Central memory CD8-positive, alpha-beta T cell (primary cell): ENCODE data around the gene PHACTR1.

Experiments used
- ATAC-seq: fragments of 150-1000 bp; cut with Tn5 transposase; replicated peaks from 2 replicates; pipeline ENCODE4 v1.10.0; 2022; ENCODE audit warnings: mild to moderate bottlenecking, moderate FRiP score, moderate number of reproducible peaks; ENCODE audit not compliant: poor library complexity, severe bottlenecking; ENCODE audit errors: extremely low read depth
- DNase-seq, 2 donors: peaks; one replicate each; pipeline ENCODE4 v3.0.0; 2021; ENCODE audit warnings: low spot score in 2 of 2
- H3K27ac Mint-ChIP-seq: one replicate; pipeline ENCODE4 v1.8.0; 2022; ENCODE audit warnings: low read depth, mild to moderate bottlenecking, moderate library complexity, mixed read lengths
- H3K27me3 Mint-ChIP-seq: one replicate; pipeline ENCODE4 v1.8.0; 2022; ENCODE audit warnings: mixed read lengths
- H3K36me3 Mint-ChIP-seq: one replicate; pipeline ENCODE4 v1.8.0; 2022; ENCODE audit warnings: mild to moderate bottlenecking, moderate library complexity, mixed read lengths; ENCODE audit not compliant: insufficient read depth
- H3K4me1 Mint-ChIP-seq: one replicate; pipeline ENCODE4 v1.8.0; 2022; ENCODE audit warnings: mixed read lengths
- H3K4me3 Mint-ChIP-seq: one replicate; pipeline ENCODE4 v1.8.0; 2022; ENCODE audit warnings: mild to moderate bottlenecking, moderate library complexity, mixed read lengths
- H3K9me3 Mint-ChIP-seq: one replicate; pipeline ENCODE4 v1.8.0; 2022; ENCODE audit warnings: mixed read lengths

The PHACTR1 gene

GRCh38 chr6:12976366-12976765 lies 259.8 kb downstream of the PHACTR1 start:
- H3K4me1 Mint-ChIP-seq: no peaks in the 10 kb centered on the region
- no peak overlapping the region for H3K27ac Mint-ChIP-seq
- H3K36me3 Mint-ChIP-seq: no peaks in the 10 kb centered on the region
- H3K4me3 Mint-ChIP-seq: no peak overlapping the region
- ATAC-seq: no peak
- H3K27me3 Mint-ChIP-seq: peaks cover 47% of the 10 kb centered on the region
- no peaks in the 10 kb centered on the region for H3K9me3 Mint-ChIP-seq
- DNase-seq: no peak

GRCh38 chr6:12977206-12977605 lies 260.6 kb downstream of the PHACTR1 start:
- no peaks in the 10 kb centered on the region for H3K9me3 Mint-ChIP-seq
- ATAC-seq: no peak
- no peak for DNase-seq
- H3K27me3 Mint-ChIP-seq: peaks cover 39% of the 10 kb centered on the region
- H3K27ac Mint-ChIP-seq: no peak overlapping the region
- H3K36me3 Mint-ChIP-seq: no peaks in the 10 kb centered on the region
- no peaks in the 10 kb centered on the region for H3K4me1 Mint-ChIP-seq
- no peak overlapping the region for H3K4me3 Mint-ChIP-seq

- DNase-seq (no peak), ATAC-seq (no peak)
- H3K4me1 Mint-ChIP-seq: no peaks in the 10 kb centered on the region
- H3K36me3 Mint-ChIP-seq: no peaks in the 10 kb centered on the region
- H3K27ac Mint-ChIP-seq: no peak overlapping the region
- H3K9me3 Mint-ChIP-seq: no peaks in the 10 kb centered on the region
- H3K4me3 Mint-ChIP-seq: no peak overlapping the region
- H3K27me3 Mint-ChIP-seq: peaks cover 34% of the 10 kb centered on the region
Observed at GRCh38 chr6:12977806-12978205, 261.2 kb downstream of the PHACTR1 start.

- Mint-ChIP-seq H3K36me3 (no peaks in the 10 kb centered on the region), H3K9me3 (no peaks in the 10 kb centered on the region), H3K27ac (no peak overlapping the region)
Observed at GRCh38 chr6:12980741-12981140, 264.2 kb downstream of the PHACTR1 start.

DNA sequence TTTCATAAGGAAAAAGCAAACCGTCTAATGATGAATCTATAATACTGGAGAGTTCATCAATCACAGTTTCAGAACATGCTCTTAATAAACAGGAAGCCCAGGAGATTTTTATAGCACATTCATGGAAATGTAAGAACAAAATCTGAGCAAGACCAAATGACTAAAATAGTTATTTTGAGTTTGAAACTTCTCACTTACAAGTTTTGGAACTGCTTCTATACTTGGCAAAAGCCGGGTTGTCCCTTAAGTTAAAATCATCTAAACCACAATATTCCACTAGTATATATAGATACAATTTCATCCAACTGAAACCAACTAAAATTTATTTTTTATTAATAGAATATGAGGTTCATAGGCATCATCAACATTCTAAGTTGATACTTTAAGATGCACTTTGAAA lies 268.2 kb downstream of the PHACTR1 start:
- Mint-ChIP-seq H3K27ac (no peak overlapping the region), H3K36me3 (no peaks in the 10 kb centered on the region), H3K4me3 (no peak overlapping the region), H3K4me1 (no peaks in the 10 kb centered on the region), H3K9me3 (no peaks in the 10 kb centered on the region), H3K27me3 (peaks cover 50% of the 10 kb centered on the region)
- ATAC-seq (no peak), DNase-seq (no peak)

More at GRCh38 chr6:12980741-12981140, 264.2 kb downstream of the PHACTR1 start:
- Mint-ChIP-seq H3K27me3 (peaks cover 28% of the 10 kb centered on the region), H3K4me1 (no peaks in the 10 kb centered on the region), H3K4me3 (no peak overlapping the region)
- DNase-seq (no peak), ATAC-seq (no peak)

DNA sequence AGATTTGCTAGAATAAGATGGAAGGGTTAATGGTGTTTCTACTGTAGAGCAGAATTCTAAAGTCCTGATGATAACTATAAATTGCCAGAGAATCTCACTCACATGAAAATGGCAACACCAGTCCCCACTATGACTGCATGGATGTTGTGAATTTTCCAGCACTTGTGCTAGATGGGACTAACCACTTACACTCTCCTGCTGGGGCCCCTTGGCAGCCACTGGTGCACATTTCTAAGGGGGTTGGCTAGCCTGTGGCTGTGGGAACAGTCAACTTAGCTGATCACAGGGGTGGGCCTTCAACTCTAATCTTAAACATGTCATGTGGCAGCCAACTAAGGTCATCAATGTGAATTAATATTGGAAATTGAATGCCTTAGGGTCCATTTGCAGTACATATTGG lies 271.2 kb downstream of the PHACTR1 start:
- H3K27ac Mint-ChIP-seq: no peak overlapping the region
- H3K4me1 Mint-ChIP-seq: no peaks in the 10 kb centered on the region
- no peak for ATAC-seq
- no peaks in the 10 kb centered on the region for H3K9me3 Mint-ChIP-seq
- H3K36me3 Mint-ChIP-seq: no peaks in the 10 kb centered on the region
- H3K27me3 Mint-ChIP-seq: peaks cover 78% of the 10 kb centered on the region
- H3K4me3 Mint-ChIP-seq: no peak overlapping the region
- no peak for DNase-seq

DNA sequence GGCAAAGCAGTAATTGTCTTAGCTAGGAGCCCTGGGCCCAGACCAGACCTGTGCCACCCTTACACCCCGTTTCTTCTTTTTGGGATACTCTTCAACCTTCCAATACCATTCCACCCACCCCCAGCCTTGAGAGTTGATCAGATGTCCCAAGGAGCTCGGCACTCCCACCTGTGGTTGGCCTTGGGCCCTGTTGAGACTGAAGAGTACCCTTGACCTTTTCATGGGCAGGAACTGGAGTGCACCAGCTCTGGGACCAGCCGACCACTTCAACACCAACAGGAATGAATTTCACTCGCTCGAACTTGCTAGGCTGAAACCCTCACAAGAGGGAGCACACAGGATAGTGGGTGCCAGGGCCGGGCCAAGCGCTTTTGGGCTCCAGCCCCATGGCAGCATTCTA lies 273.6 kb downstream of the PHACTR1 start:
- Mint-ChIP-seq H3K36me3 (no peaks in the 10 kb centered on the region), H3K27ac (no peak overlapping the region), H3K9me3 (no peaks in the 10 kb centered on the region), H3K4me1 (no peaks in the 10 kb centered on the region), H3K4me3 (no peak overlapping the region), H3K27me3 (peaks cover 89% of the 10 kb centered on the region)
- ATAC-seq (no peak), DNase-seq (no peak)

DNA sequence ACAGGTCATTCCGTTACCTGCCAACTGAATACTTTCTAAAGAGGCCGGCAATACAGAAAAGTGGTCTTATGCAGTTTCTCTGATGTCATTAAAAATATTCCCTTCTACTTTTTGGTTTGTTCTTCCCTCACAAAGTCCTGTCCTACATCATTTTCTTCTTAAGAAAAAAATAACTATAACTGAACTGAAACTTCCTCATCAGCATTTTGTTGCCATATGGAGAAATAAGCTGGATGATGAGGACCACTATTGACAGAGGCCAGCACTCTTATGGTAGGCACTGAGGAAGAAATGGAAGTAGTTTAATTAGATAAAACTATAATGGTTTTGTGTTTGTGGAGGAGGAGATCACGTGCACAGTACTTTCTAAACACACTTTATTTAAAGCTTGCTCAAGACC lies 274.9 kb downstream of the PHACTR1 start:
- no peaks in the 10 kb centered on the region for H3K36me3 Mint-ChIP-seq
- ATAC-seq: no peak
- no peaks in the 10 kb centered on the region for H3K9me3 Mint-ChIP-seq
- no peak for DNase-seq
- H3K4me3 Mint-ChIP-seq: no peak overlapping the region
- H3K4me1 Mint-ChIP-seq: no peaks in the 10 kb centered on the region
- peaks cover 85% of the 10 kb centered on the region for H3K27me3 Mint-ChIP-seq
- no peak overlapping the region for H3K27ac Mint-ChIP-seq

DNA sequence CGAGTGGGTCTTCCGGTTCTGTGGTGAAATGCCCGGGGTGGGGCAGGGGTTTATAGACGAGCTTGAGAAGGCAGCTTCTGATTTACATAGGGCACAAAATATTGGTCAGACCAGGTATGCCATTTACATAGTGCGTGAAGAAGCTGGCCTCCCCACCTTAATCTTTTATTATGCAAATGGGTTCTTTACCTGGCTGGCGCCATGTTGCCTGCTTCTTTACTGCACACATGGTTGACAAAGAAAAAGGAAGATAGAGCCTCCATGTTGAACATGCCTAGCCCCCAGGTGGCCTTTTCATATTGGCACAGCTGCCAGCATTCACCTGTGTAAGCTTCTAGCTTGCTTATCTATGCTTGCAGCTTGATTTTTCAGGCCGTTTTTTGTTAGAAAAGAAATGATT lies 276.2 kb downstream of the PHACTR1 start:
- no peak for ATAC-seq

DNA sequence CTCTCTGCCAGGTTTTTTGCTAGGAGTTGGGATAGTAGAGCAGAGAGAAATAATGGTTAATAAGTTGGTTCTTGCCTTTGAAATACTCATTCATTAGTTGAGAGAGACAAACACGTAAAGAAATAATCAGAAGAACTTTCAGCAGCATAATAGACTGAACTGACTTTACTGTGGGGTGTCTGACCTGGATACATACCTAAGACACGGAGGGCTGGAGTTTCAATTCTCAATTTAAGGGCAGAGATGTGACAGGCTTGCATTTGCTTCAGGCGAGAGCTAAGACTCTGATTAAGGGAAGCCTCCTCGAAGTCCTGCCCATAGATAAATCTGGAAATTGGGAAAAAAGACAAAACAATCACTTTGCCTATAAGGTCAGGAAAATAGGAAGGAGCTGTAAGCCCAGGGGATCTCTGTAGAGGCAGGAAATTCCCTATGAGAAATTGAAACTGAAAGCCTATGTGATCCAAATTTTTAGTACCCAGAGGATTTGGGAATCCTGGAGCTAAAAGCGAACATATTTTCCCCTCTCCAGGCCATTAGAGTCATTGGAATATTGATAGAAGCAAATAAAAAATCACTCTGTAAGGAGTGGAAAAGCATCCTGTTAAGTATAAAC lies 276.8 kb downstream of the PHACTR1 start:
- H3K36me3 Mint-ChIP-seq: no peaks in the 10 kb centered on the region
- no peaks in the 10 kb centered on the region for H3K9me3 Mint-ChIP-seq
- H3K27me3 Mint-ChIP-seq: peaks cover 70% of the 10 kb centered on the region
- DNase-seq (no peak), ATAC-seq (no peak)
- no peaks in the 10 kb centered on the region for H3K4me1 Mint-ChIP-seq
- no peak overlapping the region for H3K4me3 Mint-ChIP-seq
- H3K27ac Mint-ChIP-seq: no peak overlapping the region

More for the DNA sequence above, 276.2 kb downstream of the PHACTR1 start:
- Mint-ChIP-seq H3K9me3 (no peaks in the 10 kb centered on the region), H3K36me3 (no peaks in the 10 kb centered on the region), H3K4me1 (no peaks in the 10 kb centered on the region), H3K27ac (no peak overlapping the region), H3K4me3 (no peak overlapping the region), H3K27me3 (peaks cover 72% of the 10 kb centered on the region)
- DNase-seq: no peak

DNA sequence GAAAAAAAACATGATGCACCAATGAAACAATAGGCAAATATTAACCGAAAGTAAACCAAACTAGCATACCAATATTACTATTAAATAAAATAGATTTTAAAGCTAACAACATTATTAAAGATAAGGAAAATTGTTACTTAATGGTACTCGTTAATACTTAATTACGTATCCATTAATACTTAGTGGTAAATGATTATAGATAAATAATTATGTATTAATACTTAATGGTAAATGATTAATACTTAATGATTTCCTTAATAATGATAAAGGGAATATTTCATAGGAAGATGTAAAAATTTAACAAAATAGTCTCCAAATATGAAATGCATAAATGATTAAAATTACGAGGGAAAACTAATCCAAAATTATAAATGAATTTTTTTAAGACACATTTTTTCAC lies 278.9 kb downstream of the PHACTR1 start:
- DNase-seq (no peak), ATAC-seq (no peak)
- no peak overlapping the region for H3K4me3 Mint-ChIP-seq
- no peaks in the 10 kb centered on the region for H3K36me3 Mint-ChIP-seq
- no peaks in the 10 kb centered on the region for H3K4me1 Mint-ChIP-seq
- H3K9me3 Mint-ChIP-seq: no peaks in the 10 kb centered on the region
- H3K27me3 Mint-ChIP-seq: peaks cover 50% of the 10 kb centered on the region
- no peak overlapping the region for H3K27ac Mint-ChIP-seq

- no peak for ATAC-seq
Observed at GRCh38 chr6:13000537-13000936, 284.0 kb downstream of the PHACTR1 start.

DNA sequence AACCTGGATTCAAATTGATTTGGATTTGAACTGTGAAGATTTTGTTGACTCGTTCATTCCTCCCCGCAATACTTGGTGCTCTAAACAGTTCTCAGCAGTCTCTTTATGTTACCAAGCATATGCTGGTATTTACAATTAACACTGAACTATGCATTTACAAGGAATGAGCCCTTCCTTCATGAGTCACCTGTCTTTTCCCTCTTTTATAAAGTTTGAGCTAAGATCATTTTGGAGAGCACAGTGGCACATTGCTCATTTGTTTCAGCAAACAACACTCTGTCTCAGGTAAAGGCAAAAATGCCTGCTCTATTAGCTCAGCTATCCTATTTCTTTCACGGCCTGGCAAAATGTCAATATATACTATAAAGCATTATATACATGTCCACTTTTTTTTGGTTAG lies 285.4 kb downstream of the PHACTR1 start:
- ATAC-seq: no peak
- Mint-ChIP-seq H3K36me3 (peaks cover 1% of the 10 kb centered on the region), H3K27me3 (peaks cover 26% of the 10 kb centered on the region), H3K9me3 (no peaks in the 10 kb centered on the region), H3K27ac (no peak overlapping the region), H3K4me1 (no peaks in the 10 kb centered on the region), H3K4me3 (no peak overlapping the region)
- no peak for DNase-seq

More at GRCh38 chr6:13000537-13000936, 284.0 kb downstream of the PHACTR1 start:
- Mint-ChIP-seq H3K36me3 (peaks cover 1% of the 10 kb centered on the region), H3K4me3 (no peak overlapping the region), H3K27me3 (peaks cover 13% of the 10 kb centered on the region), H3K27ac (no peak overlapping the region), H3K4me1 (no peaks in the 10 kb centered on the region), H3K9me3 (no peaks in the 10 kb centered on the region)
- no peak for DNase-seq
